WTC11 (cell line): ENCODE data around the gene ZNF614. TPM values are rescaled to one million over a fixed set of nuclear protein-coding genes. Genes with fewer than 3 reads are reported as not detected.

Experiments used
- ATAC-seq: fragments of 200-7000 bp; cut with Tn5 transposase; 2 replicates; pipeline ENCODE4 v1.10.0; 2021; ENCODE audit warnings: mild to moderate bottlenecking, moderate library complexity
- CTCF ChIA-PET: fragments of 300-600 bp; sonication (Branson Sonifier 250); formaldehyde crosslinking; loops from one replicate; lab custom pipeline; 2021; ENCODE audit warnings: antibody characterized with exemption; lab: Charles Lee
- POLR2A ChIA-PET: fragments of 350-600 bp; sonication (Branson Sonifier 250); formaldehyde crosslinking; loops from one replicate; lab custom pipeline; 2021; ENCODE audit warnings: antibody characterized with exemption; lab: Charles Lee
- DNase-seq: peaks from one replicate; pipeline ENCODE4 v3.0.0; 2021; ENCODE audit warnings: low spot score
- H3K27ac Mint-ChIP-seq: 2 replicates; pipeline ENCODE4 v1.8.0; 2021; ENCODE audit warnings: mixed read lengths
- H3K27me3 Mint-ChIP-seq: 2 replicates; pipeline ENCODE4 v1.8.0; 2021; ENCODE audit warnings: low read depth, mild to moderate bottlenecking, moderate library complexity, mixed read lengths
- H3K36me3 Mint-ChIP-seq: 2 replicates; pipeline ENCODE4 v1.8.0; 2021; ENCODE audit warnings: mixed read lengths
- H3K4me1 Mint-ChIP-seq: 2 replicates; pipeline ENCODE4 v1.8.0; 2022; ENCODE audit warnings: mixed read lengths
- H3K4me3 Mint-ChIP-seq: 2 replicates; pipeline ENCODE4 v1.8.0; 2021; ENCODE audit warnings: mild to moderate bottlenecking, moderate library complexity, mixed read lengths
- H3K9me3 Mint-ChIP-seq: 2 replicates; pipeline ENCODE4 v1.8.0; 2021; ENCODE audit warnings: mixed read lengths
- ETV6 ChIP-seq: sonication (generic); formaldehyde crosslinking; IDR thresholded peaks from 2 replicates; pipeline ENCODE4 v1.8.1; 2022; ENCODE audit warnings: mild to moderate bottlenecking, missing genetic modification reagents
- FOXJ3 ChIP-seq: sonication (generic); formaldehyde crosslinking; IDR thresholded peaks from 2 replicates; pipeline ENCODE4 v1.9.0; 2021; ENCODE audit warnings: missing genetic modification reagents, mild to moderate bottlenecking, borderline replicate concordance
- GABPB1 ChIP-seq: sonication (generic); formaldehyde crosslinking; IDR thresholded peaks from 2 replicates; pipeline ENCODE4 v1.8.1; 2023; ENCODE audit warnings: mild to moderate bottlenecking, missing genetic modification reagents
- GRHL2 ChIP-seq: fragments of 250-450 bp; sonication (Bioruptor Pico); IDR thresholded peaks from 2 replicates; pipeline ENCODE4 v1.8.0; 2022; ENCODE audit warnings: mild to moderate bottlenecking, moderate library complexity; ENCODE audit not compliant: insufficient replicate concordance, severe bottlenecking
- HMGA2 ChIP-seq: fragments of 250-450 bp; sonication (Bioruptor Pico); IDR thresholded peaks from 2 replicates; pipeline ENCODE4 v1.4.0; 2021; ENCODE audit warnings: mild to moderate bottlenecking, moderate library complexity
- HMGXB4 ChIP-seq: sonication (generic); formaldehyde crosslinking; IDR thresholded peaks from 2 replicates; pipeline ENCODE4 v1.8.1; 2023; ENCODE audit warnings: mild to moderate bottlenecking, moderate library complexity, missing genetic modification reagents
- JUN ChIP-seq: sonication (generic); formaldehyde crosslinking; IDR thresholded peaks from 2 replicates; pipeline ENCODE4 v1.8.0; 2023; ENCODE audit warnings: mild to moderate bottlenecking, missing genetic modification reagents
- NFATC4 ChIP-seq: fragments of 250-450 bp; sonication (Bioruptor Pico); IDR thresholded peaks from 2 replicates; pipeline ENCODE4 v1.9.0; 2021; ENCODE audit warnings: mild to moderate bottlenecking
- NFE2L1 ChIP-seq: sonication (generic); formaldehyde crosslinking; IDR thresholded peaks from 2 replicates; pipeline ENCODE4 v1.8.1; 2023; ENCODE audit warnings: missing genetic modification reagents
- NR1H2 ChIP-seq: sonication (generic); formaldehyde crosslinking; IDR thresholded peaks from 2 replicates; pipeline ENCODE4 v1.9.0; 2021; ENCODE audit warnings: mild to moderate bottlenecking, moderate library complexity, missing genetic modification reagents
- NR2C2 ChIP-seq: sonication (generic); formaldehyde crosslinking; IDR thresholded peaks from 2 replicates; pipeline ENCODE4 v1.8.0; 2022; ENCODE audit warnings: mild to moderate bottlenecking, missing genetic modification reagents
- NR3C1 ChIP-seq: sonication (generic); formaldehyde crosslinking; conservative IDR thresholded peaks from 2 replicates; pipeline ENCODE4 v1.8.1; 2023; ENCODE audit warnings: low read depth, mild to moderate bottlenecking, missing genetic modification reagents
- PRRX2 ChIP-seq: fragments of 250-450 bp; sonication (Bioruptor Pico); IDR thresholded peaks from 2 replicates; pipeline ENCODE4 v1.8.0; 2021; ENCODE audit warnings: mild to moderate bottlenecking
- ZNF138 ChIP-seq: sonication (generic); formaldehyde crosslinking; conservative IDR thresholded peaks from 2 replicates; pipeline ENCODE4 v1.8.1; 2022; ENCODE audit warnings: mild to moderate bottlenecking, moderate library complexity, missing genetic modification reagents
- ZNF396 ChIP-seq: fragments of 250-450 bp; sonication (Bioruptor Pico); IDR thresholded peaks from 2 replicates; pipeline ENCODE4 v1.8.0; 2021; ENCODE audit warnings: mild to moderate bottlenecking, moderate library complexity, borderline replicate concordance
- ZNF416 ChIP-seq: fragments of 250-450 bp; sonication (Bioruptor Pico); IDR thresholded peaks from 2 replicates; pipeline ENCODE4 v1.9.0; 2021; ENCODE audit warnings: mild to moderate bottlenecking, inconsistent platforms
- total RNA-seq: library from RNA; stranded (reverse); gene quantifications from 3 replicates; pipeline ENCODE4 v1.2.3, GENCODE V29; 2021
- TF ChIP-seq, protein P1 (sequence below): fragments of 250-450 bp; sonication (Bioruptor Pico); conservative IDR thresholded peaks from 2 replicates; pipeline ENCODE4 v1.9.0; 2021; ENCODE audit warnings: mild to moderate bottlenecking
- TF ChIP-seq, protein P2 (sequence below): fragments of 200-600 bp; IDR thresholded peaks from 2 replicates; pipeline ENCODE4 v1.8.0; 2022; ENCODE audit warnings: antibody characterized with exemption
- TF ChIP-seq, protein P3 (sequence below): fragments of 250-450 bp; sonication (Bioruptor Pico); IDR thresholded peaks from 2 replicates; pipeline ENCODE4 v1.8.0; 2021; ENCODE audit warnings: mild to moderate bottlenecking

ZNF614 gene
- total RNA-seq, 1 experiment from 2014 or later: 19.5 TPM

DNA sequence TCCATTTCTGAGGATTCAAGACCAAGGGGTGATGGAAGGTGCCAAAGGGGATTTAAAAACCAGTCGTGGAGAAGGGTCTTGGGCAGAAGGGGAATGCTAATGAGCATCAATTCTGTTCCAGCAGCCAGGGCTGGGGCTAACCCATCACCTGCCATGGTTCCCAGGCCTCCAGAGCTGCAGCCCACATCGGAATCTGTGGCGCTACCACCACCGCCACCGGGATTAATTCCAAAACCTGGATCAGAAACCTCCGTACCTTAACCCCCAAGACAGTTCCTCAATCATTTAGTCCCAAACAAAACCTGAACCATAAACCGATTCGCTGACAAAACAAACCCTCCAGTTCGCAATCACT, 20.8 kb downstream of the ZNF614 start:
- ATAC-seq (peak; percentile 71), DNase-seq (peak; percentile 27)
- H3K36me3 Mint-ChIP-seq: peaks cover 22% of the 10 kb centered on the region
- ChIA-PET POLR2A (interaction anchor here (1.6 kb wide), 1 partner anchor 42 kb away, joined by 4 read pairs; no protein-coding TSS in a partner anchor), CTCF (no interaction called here)
- H3K4me1 Mint-ChIP-seq: peaks cover 11% of the 10 kb centered on the region
- H3K27me3 Mint-ChIP-seq: no peaks in the 10 kb centered on the region
- H3K4me3 Mint-ChIP-seq: peak overlapping the region; percentile 96
- peak overlapping the region; percentile 97; the same call in 1 of the 2 replicates for H3K27ac Mint-ChIP-seq
- TF ChIP-seq ZNF416 (CRISPR knock-in tag): no peak
- TF ChIP-seq NFE2L1 (CRISPR knock-in tag): no peak
- no peak for TF ChIP-seq GABPB1 (CRISPR knock-in tag)
- TF ChIP-seq JUN: no peak
- TF ChIP-seq PRRX2 (CRISPR knock-in tag): no peak
- TF ChIP-seq, protein P1, sequence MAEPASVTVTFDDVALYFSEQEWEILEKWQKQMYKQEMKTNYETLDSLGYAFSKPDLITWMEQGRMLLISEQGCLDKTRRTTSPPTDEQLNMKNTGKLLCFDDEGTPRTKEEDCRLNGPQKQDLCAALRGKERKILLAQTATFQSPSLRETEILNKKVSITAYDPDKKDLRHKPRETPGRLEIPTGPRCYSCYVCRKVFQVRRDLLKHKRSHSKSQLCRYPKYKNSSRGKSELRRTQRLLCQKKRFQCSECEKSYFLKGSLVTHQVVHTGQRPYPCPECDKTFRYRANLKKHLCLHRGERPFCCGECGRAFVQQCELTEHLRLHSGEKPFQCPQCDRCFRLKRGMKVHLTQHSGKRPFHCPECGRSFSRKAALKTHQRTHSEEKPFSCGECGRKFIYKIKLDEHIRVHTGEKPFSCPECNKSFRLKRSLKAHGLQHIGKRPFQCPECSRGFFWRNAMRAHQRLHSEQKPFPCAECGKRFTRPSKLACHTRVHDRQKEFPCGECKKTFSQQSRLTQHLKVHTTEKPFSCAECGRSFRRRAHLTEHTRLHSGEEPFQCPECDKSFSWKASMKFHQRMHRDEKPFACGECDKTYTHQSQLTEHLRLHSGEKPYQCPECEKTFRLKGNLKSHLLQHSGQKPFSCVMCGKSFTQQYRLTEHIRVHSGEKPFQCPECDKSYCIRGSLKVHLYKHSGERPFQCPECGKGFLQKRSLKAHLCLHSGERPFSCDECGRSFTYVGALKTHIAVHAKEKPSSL: no peak
- no peak for TF ChIP-seq FOXJ3
- TF ChIP-seq, protein P2, sequence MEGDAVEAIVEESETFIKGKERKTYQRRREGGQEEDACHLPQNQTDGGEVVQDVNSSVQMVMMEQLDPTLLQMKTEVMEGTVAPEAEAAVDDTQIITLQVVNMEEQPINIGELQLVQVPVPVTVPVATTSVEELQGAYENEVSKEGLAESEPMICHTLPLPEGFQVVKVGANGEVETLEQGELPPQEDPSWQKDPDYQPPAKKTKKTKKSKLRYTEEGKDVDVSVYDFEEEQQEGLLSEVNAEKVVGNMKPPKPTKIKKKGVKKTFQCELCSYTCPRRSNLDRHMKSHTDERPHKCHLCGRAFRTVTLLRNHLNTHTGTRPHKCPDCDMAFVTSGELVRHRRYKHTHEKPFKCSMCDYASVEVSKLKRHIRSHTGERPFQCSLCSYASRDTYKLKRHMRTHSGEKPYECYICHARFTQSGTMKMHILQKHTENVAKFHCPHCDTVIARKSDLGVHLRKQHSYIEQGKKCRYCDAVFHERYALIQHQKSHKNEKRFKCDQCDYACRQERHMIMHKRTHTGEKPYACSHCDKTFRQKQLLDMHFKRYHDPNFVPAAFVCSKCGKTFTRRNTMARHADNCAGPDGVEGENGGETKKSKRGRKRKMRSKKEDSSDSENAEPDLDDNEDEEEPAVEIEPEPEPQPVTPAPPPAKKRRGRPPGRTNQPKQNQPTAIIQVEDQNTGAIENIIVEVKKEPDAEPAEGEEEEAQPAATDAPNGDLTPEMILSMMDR: no peak
- TF ChIP-seq ZNF396 (CRISPR knock-in tag): no peak
- TF ChIP-seq, protein P3, sequence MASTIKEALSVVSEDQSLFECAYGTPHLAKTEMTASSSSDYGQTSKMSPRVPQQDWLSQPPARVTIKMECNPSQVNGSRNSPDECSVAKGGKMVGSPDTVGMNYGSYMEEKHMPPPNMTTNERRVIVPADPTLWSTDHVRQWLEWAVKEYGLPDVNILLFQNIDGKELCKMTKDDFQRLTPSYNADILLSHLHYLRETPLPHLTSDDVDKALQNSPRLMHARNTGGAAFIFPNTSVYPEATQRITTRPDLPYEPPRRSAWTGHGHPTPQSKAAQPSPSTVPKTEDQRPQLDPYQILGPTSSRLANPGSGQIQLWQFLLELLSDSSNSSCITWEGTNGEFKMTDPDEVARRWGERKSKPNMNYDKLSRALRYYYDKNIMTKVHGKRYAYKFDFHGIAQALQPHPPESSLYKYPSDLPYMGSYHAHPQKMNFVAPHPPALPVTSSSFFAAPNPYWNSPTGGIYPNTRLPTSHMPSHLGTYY (CRISPR knock-in tag): no peak
- no peak for TF ChIP-seq HMGXB4 (CRISPR knock-in tag)
- no peak for TF ChIP-seq GRHL2 (CRISPR knock-in tag)
- TF ChIP-seq ZNF138 (CRISPR knock-in tag): no peak
- TF ChIP-seq NR1H2 (CRISPR knock-in tag): no peak
- TF ChIP-seq NR3C1 (CRISPR knock-in tag): no peak
- peaks cover 15% of the 10 kb centered on the region for H3K9me3 Mint-ChIP-seq

- Mint-ChIP-seq H3K4me1 (no peaks in the 10 kb centered on the region), H3K36me3 (peaks cover 84% of the 10 kb centered on the region), H3K4me3 (no peak overlapping the region), H3K27me3 (peaks cover 6% of the 10 kb centered on the region; the same call in 1 of the 2 replicates), H3K9me3 (peaks cover 78% of the 10 kb centered on the region), H3K27ac (no peak overlapping the region)
- TF ChIP-seq NFATC4 (no peak), HMGA2 (no peak), NR2C2 (CRISPR knock-in tag) (no peak), ETV6 (no peak)
- ChIA-PET CTCF (no interaction called here), POLR2A (no interaction called here)
- ATAC-seq (no peak), DNase-seq (no peak)
Measured at GRCh38 chr19:51994048-51994644, 34.0 kb downstream of the ZNF614 start.
